HG03565 (cell line): ENCODE data around the gene PDGFRB.
"Not testable (repeated sequence)": the region's sequence is repeated elsewhere in the genome, so short reads cannot be mapped to it uniquely, and the experiment has no call there.

Source experiments
- ATAC-seq: cut with Tn5 transposase; IDR thresholded peaks from one replicate; pipeline ENCODE4 v1.9.1; 2021; ENCODE audit warnings: mild to moderate bottlenecking, moderate library complexity; ENCODE audit not compliant: unreplicated experiment

Gene PDGFRB

DNA sequence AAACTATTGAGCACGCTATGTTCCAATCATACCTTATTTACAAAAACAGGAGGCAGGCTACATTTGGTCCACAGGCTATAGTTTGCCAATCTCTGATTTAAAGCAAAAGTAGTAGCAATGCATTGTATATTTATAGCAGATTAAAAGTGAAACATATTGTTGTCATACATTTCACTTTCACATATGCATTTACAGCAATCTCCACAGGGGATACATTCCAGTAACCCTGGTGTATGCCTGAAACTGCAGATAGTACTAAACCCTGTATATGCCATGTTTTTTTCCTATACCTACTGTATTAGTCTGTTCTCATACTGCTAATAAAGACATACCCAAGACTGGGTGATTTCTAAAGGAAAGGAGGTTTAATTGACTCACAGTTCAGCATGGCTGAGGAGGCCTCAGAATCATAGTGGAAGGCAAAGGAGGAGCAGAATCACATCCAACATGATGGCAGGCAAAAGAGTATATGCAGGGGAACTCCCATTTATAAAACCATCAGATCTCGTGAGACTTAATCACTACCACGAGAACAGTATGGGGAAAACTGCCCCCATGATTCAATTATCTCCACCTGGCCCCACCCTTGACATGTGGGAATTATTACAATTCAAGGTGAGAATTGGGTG is 63.4 kb downstream of the PDGFRB start:
- ATAC-seq: peak; percentile 69

DNA sequence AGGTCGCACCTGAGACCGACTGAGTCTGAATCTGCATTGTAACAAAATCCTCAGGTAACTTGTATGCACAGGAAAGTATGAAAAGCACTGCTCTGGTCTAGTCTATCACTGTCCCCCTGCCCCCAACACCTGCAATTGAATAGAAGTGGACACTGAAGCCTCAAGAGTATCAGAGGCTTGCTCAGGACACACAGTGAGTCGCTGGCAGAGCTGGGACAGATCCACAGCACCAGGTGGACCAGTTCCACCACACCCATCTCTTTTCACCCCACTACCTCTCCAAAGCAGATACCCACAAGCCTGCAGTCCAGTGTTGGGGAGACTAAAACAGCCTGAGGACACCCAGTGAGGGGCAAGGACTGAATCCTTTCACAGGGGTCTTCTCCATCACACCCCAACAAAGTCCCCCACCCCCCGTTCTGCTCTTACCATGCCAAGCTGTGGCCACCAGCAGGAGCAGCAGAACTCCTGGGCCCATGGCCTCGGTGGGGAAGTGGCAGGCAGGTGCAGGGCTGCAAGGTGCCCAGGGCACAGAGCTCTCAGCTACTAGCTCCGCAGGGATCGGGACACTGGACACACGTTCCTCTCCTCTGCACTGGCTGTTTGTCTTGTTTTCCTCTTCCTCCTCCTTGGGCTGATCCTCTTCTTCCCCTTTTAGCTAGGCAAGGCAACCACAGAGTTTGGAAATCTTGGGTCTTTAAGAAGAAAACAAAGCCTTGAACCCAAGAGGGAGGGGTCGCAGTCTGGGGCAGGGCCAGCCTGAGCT is 69.5 kb downstream of the PDGFRB start, which contains the start of gene CSF1R:
Gene CSF1R (minus strand): TSS at position 605 of the 766 bp plus-strand sequence. CDS start 127 bp downstream, at position 478.
- ATAC-seq: no peak

DNA sequence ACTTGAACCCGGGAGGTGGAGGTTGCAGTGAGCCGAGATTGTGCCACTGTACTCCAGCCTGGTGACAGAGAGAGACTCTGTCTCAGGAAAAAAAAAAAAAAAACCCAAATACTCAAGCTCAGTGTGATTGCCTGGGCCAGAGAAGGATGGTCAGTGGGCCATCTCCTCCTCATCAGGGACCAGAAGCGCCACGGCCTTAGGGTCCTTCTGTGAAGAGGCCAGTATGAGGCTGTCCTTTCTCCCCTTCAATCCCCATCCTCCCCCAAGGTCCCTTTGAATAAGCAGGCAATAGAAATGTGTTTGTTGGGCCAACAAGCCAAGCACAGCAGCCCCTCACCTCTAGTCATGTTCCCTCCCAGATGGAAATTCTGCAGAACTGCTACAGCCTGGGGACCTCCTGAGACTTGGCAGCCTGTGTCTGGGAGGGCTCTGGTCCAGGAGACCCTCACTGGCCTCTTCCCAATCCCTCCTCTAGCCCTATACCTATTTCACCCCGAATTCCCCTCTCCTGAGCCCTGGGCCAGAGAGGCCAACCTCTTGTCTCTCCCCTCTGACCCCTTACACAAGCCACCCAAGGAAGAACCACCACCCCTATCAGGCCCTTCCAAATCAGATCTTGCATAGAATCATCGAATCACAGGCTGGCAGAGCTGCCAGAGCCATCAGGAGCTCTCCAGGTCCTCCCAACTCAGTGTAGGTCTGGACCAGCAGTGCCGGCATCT is 70.3 kb downstream of the PDGFRB start:
- ATAC-seq: no peak

DNA sequence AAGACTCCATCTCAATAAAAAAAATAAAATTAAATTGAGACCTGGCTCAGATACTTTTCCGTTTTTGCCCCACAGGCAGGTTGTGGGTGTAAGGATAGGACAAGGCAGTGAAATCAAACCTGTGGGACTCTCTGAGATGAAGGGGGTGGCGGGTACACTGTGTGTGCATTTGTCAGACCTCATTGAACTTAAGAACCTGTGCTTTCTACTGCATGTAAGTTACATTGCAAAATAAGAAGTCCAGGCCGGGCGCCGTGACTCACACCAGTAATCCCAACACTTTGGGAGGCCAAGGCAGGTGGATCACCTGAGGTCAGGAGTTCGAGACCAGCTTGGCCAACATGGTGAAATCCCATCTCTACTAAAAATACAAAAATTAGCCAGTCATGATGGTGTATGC is 70.9 kb downstream of the PDGFRB start:
- ATAC-seq: not testable (repeated sequence)

DNA sequence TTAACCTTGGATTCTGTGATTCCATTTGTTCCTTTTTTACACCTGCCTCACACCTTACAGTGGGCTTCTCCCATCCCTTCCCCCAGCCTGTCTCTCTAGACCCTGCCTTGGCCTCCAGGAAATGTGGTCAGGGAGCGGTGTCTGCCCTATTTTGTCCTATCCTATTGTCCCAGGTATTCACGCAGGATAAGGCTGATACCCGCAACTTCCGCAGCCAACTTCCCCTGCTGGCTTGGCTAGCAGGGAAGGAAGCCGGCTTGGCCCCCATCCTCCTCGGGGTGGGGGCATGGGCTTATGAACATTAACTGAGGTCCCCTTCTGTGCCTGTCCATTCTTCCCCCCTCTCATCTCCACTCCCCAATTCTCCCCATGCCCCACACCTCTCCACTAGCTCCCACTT is 72.8 kb downstream of the PDGFRB start:
- no peak for ATAC-seq

DNA sequence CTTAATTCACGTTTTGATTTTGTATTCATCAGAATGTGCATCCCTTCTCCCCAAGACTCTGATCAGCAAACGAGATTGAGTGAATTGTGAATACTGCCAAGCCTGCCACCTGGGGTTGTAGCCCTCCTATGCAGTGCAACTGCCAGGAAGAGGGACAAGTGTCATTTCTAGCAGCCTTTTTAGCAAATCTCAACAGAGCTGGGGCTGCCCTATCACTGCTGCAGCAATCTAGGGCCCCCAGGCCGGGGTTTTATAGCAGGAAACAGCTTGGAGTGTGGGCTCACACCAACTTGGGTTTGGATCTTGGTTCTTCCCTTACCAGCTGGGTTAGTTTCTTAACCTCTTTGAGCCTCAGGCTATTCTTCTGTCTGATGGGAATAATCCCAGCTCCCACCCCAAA is 73.3 kb downstream of the PDGFRB start:
- no peak for ATAC-seq

DNA sequence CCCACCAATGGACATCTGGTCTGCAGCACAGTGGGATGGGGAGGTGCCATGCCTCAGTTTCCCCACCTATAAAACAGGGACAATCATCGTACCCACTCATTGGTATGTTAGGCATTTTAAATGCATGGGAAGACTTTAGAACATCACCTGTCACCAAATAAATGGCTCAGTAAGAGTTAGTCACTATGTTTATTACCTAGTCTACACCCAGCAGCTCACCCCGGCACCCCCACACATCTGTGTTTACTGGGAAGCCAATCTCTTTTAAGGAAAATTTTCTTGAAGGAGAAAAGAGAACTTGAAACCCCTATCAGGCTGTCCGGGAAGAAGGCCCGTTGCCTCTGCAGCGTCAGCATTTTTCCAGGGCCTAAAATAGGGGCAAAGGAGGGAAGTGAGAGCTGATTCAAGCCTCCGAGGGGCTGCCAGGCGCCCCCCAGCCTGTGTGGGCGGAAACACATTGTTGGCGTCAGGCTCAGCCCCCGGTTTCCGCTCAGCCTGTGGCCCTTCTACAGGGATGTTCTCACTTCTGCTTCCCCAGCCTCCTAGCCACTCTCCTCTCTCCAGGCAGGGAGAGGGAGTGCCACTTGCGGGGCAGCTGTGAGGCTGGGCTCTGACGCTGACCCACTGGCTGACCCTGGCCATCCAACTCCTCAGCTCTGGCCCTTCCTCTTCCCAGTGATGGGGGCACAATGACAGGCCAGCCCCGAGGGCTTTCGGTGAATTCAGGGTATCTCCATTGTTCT is 73.9 kb downstream of the PDGFRB start:
- ATAC-seq: peak; percentile 83

DNA sequence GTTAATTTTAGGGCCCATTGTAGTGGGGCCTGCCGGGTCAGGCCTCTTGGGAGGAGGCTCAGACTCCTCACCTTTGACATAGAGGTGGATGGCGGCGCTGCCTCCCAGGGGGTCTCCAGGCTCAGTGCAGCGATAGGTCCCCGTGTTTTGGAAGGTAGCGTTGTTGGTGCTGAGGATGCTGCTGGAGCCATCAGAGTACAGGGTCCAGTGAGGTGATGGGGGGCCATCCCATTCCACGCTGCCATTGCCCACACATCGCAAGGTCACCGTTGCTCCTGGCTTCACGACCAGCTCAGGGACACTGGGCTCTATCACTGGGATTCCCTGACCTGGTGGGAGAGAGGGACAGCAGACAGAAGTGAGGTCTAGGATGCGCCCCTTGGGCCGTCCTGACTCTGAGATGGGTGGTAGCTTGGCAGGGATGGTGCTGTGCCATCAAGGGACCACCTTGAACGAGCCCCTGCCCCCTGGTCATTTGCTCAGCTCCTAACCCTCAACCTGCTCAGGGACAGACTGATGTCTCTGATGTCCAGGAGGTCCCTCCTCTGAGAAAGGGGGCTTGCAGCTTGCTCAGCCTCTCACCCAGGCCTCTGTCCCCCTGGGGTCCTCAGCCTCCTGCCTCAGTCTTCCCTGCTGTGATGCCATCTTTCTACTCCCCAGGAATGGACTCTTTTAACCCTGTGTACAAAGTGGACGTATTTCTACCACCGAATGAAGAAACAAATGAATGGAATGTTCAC is 74.8 kb downstream of the PDGFRB start:
- ATAC-seq: no peak

GRCh38 chr5:150079909-150080461 is 75.7 kb downstream of the PDGFRB start:
- no peak for ATAC-seq

DNA sequence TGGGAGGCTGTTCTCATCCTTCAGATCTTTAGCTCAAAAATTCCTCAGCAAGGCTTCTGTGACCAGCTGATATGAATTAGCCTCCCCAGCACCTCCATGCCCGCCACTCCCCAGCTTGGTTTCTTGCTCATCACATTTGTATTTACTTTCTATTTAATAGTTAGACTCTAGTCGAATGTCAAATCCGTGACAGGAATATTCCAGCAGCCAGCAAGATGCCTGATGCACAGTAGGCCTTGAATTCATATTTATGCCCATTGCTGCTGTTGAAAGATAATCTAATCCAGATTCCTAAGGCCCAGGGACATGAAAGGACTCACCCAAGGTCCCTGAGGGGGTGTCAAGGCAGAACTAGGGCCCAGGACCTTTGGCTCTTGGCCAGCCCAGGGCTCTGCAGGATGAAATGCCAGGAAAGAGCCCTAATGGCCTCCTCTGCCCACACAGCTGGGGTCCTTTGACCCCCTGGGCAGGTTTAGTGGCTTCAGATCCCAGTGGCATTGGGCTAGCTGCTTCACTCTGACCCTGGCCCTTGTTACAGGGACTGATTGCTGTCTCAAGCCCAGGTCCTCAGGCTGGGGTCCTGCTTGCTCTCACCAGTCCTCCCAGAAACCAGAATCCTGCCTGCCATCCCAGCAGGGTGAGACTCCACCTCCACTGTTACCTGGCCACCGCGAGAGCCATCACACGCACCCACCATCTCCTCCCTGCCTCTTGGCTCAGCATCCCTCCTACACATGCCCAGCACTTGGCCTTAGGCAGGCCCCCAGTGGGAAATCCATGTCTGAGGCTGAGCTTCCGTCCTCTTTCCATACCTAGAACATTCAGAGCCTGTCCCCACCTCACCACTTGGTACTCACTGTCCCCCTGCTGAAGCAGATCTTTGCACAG is 76.6 kb downstream of the PDGFRB start:
- ATAC-seq: no peak

DNA sequence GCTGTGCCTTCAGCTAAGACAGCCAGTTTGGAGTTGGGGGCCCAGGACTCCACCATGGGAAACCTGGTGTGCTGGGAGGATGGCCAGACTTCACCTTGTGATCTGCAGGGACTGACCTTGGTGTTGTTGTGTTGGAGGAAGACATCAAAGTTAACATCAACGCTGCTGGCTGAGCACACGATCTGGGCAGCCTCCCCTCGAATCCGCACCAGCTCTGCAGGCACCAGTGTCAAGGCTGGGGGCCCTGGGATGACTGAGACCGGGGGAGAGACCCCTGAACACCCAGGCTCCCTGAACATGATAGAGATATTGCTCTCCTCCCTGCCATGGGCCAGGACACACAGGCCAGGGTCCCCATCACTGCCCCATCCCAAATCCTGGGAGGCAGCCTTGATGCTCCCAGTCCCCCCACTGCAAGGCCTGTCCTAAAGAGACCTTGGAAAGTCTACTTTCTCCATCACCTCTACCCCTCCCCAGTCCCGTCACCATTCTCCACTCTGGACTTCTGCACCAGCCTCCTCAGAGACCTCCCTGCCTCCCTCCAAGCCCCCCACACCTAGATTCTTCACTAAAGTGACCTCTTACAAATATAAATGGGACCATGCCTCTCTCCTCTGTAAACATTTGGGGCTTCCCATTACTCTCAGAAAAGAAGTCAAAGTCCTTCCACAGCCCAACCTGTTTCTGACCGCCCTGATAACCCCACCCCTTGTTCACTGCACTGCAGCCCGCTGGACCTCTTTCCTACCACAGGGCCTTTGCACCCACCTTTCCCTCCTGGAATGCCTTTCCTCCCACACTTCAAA is 77.4 kb downstream of the PDGFRB start:
- no peak for ATAC-seq

DNA sequence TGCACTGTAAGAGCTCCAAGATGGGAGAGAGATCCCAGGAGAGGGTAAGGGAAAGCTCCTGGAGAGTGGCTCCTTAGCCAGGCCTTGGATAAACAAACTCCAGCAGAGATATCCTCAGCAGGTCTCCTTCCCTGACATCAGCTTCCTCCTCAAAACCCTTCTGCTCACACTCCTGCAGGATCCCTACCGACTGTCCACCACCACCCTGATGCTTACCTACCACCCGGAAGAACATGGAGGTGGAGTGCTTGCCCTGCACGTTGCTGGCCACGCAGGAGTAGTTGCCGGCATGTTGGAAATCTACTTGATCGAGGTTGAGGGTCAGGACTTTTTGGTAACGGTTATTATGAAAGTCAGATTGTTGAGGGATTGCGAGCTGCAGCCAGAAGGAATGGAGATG is 78.6 kb downstream of the PDGFRB start:
- no peak for ATAC-seq

GRCh38 chr5:150075806-150076205 is 79.8 kb downstream of the PDGFRB start:
- no peak for ATAC-seq

DNA sequence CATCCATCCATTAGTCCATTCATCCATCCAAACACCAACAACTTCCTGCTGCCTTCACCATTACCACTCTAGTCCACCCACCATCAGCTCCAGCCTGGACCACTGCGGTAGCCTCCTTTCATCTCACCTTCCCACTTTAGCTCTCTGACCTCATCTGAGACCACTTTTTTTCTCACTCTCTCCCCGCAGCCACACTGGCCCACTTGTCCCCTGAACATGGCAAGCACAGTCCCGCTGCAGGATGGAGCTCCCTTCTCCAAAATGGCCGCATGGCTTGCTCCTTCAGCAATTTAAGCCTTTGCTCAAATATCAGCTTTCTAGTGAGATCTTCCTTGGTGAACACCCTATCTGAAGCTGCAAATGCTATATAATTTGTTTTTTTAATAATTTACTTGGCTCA is 80.4 kb downstream of the PDGFRB start:
- no peak for ATAC-seq

DNA sequence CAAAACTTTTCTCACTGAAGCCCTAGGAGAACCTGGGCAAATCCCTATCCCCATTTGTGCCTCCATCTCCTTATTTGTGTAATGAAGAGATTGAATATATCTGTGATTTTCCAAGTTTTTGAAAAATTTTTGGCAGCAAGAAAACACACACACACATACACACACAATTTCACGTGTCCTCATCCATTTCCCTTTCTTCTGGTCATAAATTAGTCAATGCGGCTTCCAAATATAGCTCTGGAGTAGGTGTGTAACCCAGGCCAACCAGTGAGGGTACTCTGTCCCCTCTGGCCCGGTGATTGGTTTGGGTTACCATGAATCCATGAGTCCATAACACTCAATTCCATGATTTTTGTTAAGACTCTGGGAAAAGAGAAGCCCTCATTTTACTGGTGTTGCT is 82.0 kb downstream of the PDGFRB start:
- no peak for ATAC-seq

- no peak for ATAC-seq
Measured at GRCh38 chr5:150073086-150073625, 82.5 kb downstream of the PDGFRB start.

DNA sequence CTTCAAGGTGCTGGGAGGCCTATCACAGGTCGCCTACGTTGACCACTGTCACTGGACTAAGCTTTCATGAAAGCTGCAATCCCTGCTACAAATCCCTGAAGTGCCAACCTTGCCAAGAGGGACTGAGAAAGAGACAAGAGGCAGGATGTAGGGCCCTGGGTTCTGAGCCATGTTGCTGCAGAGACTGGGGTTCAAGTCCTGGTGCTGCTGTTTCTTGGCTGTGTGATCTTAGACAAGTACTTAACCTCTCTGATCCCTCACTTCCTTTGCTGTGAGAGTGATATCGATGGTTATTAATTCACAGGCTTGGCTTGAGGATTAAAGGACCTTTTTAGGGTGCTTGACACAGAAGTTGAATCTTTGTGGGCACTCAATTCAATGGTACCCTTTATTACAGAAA is 84.8 kb downstream of the PDGFRB start:
- ATAC-seq: no peak
